Progenitor cell of endocrine pancreas (in vitro differentiated cells): ENCODE measurements around the gene ARHGAP9. TPM values are rescaled to one million over a fixed set of nuclear protein-coding genes. Genes with fewer than 3 reads are reported as not detected.

Experiments
- DNase-seq: peaks from one replicate; pipeline ENCODE4 v3.0.0; 2021; ENCODE audit warnings: low spot score; ENCODE audit not compliant: unreplicated experiment
- H3K27ac Mint-ChIP-seq: 2 replicates; pipeline ENCODE4 v1.8.0; 2021; ENCODE audit warnings: mild to moderate bottlenecking, moderate library complexity, mixed read lengths
- H3K27me3 Mint-ChIP-seq: 2 replicates; pipeline ENCODE4 v1.8.0; 2021; ENCODE audit warnings: mixed read lengths
- H3K36me3 Mint-ChIP-seq: 2 replicates; pipeline ENCODE4 v1.8.0; 2022; ENCODE audit warnings: mixed read lengths; ENCODE audit not compliant: insufficient read depth
- H3K4me1 Mint-ChIP-seq: 2 replicates; pipeline ENCODE4 v1.8.0; 2021; ENCODE audit warnings: low read depth, mixed read lengths
- H3K4me3 Mint-ChIP-seq: 2 replicates; pipeline ENCODE4 v1.8.0; 2021; ENCODE audit warnings: low read depth, mild to moderate bottlenecking, moderate library complexity, mixed read lengths
- H3K9me3 Mint-ChIP-seq: 2 replicates; pipeline ENCODE4 v1.8.0; 2021; ENCODE audit warnings: low read depth, mixed read lengths
- long read RNA-seq: library from polyadenylated mRNA; unstranded; transcript quantifications from one replicate; pipeline ENCODE4 v2.0.0, GENCODE V29; 2020
- total RNA-seq: library from RNA; stranded (reverse); gene quantifications from 2 replicates; pipeline ENCODE4 v1.2.1, GENCODE V29; 2021
- TF ChIP-seq, protein P1 (sequence below): fragments of 200-600 bp; sonication (generic); IDR thresholded peaks from one replicate; pipeline ENCODE4 v1.5.0; 2021; ENCODE audit warnings: antibody characterized with exemption, mild to moderate bottlenecking; ENCODE audit not compliant: unreplicated experiment

The ARHGAP9 gene
- total RNA-seq = 2.6 and 2.8 TPM in 2 replicates
- long read RNA-seq, partial matches to known transcripts = 0 of 1 reads
- long read RNA-seq, other reads (novel, unspliced or antisense) = 1 of 1 reads

DNA sequence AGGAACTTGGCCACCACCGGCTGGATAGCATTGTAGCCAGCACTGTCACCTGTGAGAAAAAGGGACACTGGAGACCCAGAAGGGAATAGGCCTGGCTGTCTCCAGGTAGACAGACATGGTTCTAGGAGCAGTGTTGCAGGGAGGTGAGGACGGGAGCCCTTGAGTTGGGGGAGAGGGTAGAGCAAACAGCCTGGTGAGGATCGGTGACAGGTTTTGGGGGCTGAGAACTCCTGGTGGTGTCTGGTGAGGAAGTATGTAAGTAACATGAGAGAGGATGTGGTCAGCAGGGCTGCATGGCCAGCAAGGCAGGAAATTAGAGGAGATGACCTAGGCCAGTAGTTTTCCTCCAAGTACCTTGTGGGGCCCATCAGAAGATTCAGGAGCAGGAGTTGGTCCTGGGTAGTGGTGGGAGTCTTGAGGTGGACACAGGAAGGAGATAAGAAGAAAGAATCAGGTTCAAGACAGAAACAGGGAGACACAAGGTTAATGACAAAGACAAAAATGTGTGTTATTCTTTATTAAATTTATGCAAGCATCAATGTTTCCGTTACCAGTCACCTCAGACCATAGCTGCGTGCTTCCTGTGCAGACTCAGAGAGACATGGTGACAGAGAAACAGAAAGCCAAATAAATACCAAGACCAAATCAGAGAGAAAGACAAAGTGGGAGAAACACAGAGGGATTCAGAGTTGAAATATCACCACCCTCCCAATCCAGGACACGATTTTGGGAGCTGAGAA is at the start of gene ARHGAP9:
Gene ARHGAP9, minus strand, starts transcription at position 491 of the 740 bp plus-strand sequence. Its CDS starts 460 bp downstream, at position 31.
- Mint-ChIP-seq H3K4me1 (peaks cover 6% of the 10 kb centered on the region), H3K9me3 (no peaks in the 10 kb centered on the region), H3K27ac (no peak within 1 kb of the TSS), H3K36me3 (no peaks in the 10 kb centered on the region), H3K4me3 (no peak within 1 kb of the TSS), H3K27me3 (peaks cover 77% of the 10 kb centered on the region)
- DNase-seq = no peak
- TF ChIP-seq, protein P1, sequence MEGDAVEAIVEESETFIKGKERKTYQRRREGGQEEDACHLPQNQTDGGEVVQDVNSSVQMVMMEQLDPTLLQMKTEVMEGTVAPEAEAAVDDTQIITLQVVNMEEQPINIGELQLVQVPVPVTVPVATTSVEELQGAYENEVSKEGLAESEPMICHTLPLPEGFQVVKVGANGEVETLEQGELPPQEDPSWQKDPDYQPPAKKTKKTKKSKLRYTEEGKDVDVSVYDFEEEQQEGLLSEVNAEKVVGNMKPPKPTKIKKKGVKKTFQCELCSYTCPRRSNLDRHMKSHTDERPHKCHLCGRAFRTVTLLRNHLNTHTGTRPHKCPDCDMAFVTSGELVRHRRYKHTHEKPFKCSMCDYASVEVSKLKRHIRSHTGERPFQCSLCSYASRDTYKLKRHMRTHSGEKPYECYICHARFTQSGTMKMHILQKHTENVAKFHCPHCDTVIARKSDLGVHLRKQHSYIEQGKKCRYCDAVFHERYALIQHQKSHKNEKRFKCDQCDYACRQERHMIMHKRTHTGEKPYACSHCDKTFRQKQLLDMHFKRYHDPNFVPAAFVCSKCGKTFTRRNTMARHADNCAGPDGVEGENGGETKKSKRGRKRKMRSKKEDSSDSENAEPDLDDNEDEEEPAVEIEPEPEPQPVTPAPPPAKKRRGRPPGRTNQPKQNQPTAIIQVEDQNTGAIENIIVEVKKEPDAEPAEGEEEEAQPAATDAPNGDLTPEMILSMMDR = no peak

DNA sequence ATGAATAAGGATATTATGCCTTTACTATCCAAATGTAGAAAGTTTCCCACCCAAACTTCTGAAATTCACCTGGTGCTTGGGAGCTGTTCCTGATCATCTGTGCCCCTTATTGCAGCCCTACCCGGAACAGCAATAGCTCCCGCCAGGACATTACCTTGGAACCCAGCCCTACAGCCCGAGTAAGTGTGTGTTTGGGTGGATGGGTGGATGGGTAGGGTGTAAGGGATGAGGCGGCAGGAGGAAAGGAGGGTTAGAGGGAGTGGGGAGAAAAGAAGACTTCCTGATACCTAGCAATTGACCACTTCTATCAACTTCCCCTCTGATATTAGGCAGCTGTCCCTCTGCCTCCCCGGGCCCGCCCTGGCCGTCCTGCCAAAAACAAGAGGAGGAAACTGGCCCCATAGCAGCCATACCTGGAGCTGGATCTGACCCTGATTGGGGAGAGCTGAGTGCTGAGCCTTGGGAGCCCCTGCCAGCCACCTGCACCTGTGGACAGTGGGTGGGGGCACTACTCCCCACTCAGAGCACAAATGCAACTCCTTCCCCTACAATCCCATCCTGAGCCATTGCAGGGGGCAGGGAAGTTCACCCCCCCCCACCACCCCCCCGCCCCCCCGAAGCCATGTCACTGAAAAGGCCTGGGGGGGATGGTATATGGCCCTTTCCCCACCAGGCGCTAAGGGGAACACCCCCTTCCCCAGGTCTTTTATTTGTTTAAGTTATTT is 49.3 kb upstream of the ARHGAP9 start:
- Mint-ChIP-seq H3K9me3 (no peaks in the 10 kb centered on the region), H3K36me3 (peaks cover 17% of the 10 kb centered on the region), H3K4me1 (peaks cover 9% of the 10 kb centered on the region), H3K27me3 (no peaks in the 10 kb centered on the region), H3K4me3 (no peak overlapping the region), H3K27ac (no peak overlapping the region)
- TF ChIP-seq, protein P1 = no peak
- DNase-seq = no peak

DNA sequence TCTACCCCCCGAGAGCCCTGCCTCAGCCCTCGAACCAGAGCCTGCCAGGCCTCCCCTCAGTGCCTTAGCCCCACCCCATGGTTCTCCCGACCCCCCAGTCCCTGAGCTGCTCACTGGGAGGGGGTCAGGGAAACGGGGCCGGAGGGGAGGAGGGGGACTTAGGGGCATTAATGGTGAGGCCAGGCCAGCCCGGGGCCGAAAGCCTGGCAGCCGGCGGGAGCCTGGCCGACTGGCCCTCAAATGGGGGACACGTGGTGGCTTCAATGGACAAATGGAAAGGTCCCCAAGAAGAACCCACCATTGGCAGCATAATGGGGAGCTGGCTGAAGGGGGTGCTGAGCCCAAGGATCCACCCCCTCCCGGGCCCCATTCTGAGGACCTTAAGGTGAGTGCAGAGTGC is 48.5 kb upstream of the ARHGAP9 start:
- no peak for DNase-seq
- peaks cover 17% of the 10 kb centered on the region for H3K4me1 Mint-ChIP-seq
- no peak overlapping the region for H3K27ac Mint-ChIP-seq
- no peaks in the 10 kb centered on the region for H3K9me3 Mint-ChIP-seq
- H3K36me3 Mint-ChIP-seq = peaks cover 15% of the 10 kb centered on the region
- TF ChIP-seq, protein P1 = no peak
- H3K4me3 Mint-ChIP-seq = no peak overlapping the region
- H3K27me3 Mint-ChIP-seq = no peaks in the 10 kb centered on the region

DNA sequence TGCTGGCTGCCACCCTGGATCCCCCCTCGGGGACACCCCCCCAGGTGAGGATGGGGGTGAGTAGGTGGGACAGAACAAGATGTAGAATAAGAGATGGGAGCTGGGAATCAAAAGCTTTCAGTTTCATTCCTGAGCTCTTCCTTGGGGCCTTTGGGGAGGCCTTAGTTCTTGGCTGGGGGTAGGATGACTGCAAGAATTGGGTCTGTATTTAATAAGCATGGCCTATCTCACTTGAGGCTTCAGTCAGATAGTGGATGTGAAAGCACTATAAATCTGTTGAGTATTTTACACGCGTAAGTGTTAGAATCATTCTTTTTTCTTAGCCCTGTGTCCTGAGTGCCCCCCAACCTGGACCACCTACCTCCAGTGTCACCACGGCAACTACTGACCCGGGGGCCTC is 47.5 kb upstream of the ARHGAP9 start:
- H3K36me3 Mint-ChIP-seq = peaks cover 10% of the 10 kb centered on the region
- no peaks in the 10 kb centered on the region for H3K27me3 Mint-ChIP-seq
- H3K9me3 Mint-ChIP-seq = no peaks in the 10 kb centered on the region
- TF ChIP-seq, protein P1 = no peak
- no peak overlapping the region for H3K27ac Mint-ChIP-seq
- H3K4me1 Mint-ChIP-seq = peaks cover 18% of the 10 kb centered on the region
- DNase-seq = no peak
- H3K4me3 Mint-ChIP-seq = no peak overlapping the region

DNA sequence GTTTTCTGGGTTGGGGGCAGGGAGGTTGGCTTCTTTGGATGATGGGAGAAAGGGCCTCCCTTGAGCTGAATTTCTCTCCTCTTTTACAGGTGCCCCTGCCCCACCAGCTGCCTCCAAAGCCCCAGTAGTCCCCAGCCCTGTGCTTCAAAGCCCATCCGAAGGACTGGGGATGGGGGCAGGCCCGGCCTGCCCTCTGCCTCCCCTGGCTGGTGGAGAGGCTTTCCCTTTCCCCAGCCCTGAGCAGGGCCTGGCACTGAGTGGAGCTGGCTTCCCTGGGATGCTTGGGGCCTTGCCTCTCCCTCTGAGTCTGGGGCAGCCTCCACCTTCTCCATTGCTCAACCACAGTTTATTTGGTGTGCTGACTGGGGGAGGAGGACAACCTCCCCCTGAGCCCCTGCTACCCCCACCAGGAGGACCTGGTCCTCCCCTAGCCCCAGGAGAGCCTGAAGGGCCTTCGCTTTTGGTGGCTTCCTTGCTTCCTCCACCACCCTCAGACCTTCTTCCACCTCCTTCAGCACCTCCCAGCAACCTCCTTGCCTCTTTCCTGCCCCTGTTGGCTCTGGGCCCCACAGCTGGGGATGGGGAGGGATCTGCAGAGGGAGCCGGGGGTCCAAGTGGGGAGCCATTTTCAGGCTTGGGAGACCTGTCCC is 46.9 kb upstream of the ARHGAP9 start:
- H3K9me3 Mint-ChIP-seq = no peaks in the 10 kb centered on the region
- no peak for DNase-seq
- peaks cover 21% of the 10 kb centered on the region for H3K4me1 Mint-ChIP-seq
- no peak overlapping the region for H3K4me3 Mint-ChIP-seq
- H3K27ac Mint-ChIP-seq = no peak overlapping the region
- TF ChIP-seq, protein P1 = no peak
- H3K36me3 Mint-ChIP-seq = peaks cover 10% of the 10 kb centered on the region
- H3K27me3 Mint-ChIP-seq = no peaks in the 10 kb centered on the region
